Epithelial cell of esophagus (primary cell): ENCODE data around the gene AKR1C2.
"Not testable (repeated sequence)": the region's sequence is repeated elsewhere in the genome, so short reads cannot be mapped to it uniquely, and the experiment has no call there.

Experiments
- DNase-seq: peaks from one replicate; pipeline ENCODE4 v3.0.0; 2010; ENCODE audit warnings: low read depth
- H3K4me3 ChIP-seq: 2 replicates; pipeline ENCODE4 v1.5.1; 2011; ENCODE audit warnings: mild to moderate bottlenecking, low read length, control low read depth
- TF ChIP-seq, protein P1 (sequence below): IDR thresholded peaks from 2 replicates; pipeline ENCODE4 v1.5.1; 2011; ENCODE audit warnings: low read depth, mild to moderate bottlenecking, low read length, control low read depth, inconsistent platforms; ENCODE audit not compliant: insufficient read depth; ENCODE audit errors: missing control alignments

AKR1C2 gene

DNA sequence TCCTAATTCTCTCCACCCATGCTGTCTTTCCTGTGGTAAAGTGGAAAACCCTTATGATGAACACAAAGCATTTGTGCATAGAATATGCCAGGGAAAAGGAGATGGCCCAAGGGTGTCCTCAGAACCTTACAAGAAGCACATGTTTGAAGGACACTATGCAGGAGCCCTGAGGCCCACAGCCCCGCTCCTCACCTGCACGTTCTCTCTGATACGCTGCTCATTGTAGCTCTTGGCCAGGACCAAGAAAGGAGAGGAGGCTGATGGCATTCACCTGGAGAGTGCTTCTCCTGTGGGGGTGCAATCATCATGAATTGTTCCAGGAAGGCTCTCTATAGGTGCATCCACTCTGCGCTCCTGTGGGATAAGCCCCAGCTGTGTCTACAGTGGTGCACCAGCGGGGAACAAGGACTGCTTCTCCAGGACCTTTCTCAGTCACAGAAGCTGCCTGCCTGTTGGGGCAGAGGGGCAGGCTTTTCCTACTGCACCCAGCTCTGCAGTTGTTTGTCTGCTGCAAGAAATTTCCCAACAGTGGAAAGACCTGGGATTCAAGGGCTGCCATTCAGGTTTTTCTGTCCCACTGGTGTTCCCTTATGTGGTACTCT lies 19.9 kb downstream of the AKR1C2 start:
- TF ChIP-seq, protein P1, sequence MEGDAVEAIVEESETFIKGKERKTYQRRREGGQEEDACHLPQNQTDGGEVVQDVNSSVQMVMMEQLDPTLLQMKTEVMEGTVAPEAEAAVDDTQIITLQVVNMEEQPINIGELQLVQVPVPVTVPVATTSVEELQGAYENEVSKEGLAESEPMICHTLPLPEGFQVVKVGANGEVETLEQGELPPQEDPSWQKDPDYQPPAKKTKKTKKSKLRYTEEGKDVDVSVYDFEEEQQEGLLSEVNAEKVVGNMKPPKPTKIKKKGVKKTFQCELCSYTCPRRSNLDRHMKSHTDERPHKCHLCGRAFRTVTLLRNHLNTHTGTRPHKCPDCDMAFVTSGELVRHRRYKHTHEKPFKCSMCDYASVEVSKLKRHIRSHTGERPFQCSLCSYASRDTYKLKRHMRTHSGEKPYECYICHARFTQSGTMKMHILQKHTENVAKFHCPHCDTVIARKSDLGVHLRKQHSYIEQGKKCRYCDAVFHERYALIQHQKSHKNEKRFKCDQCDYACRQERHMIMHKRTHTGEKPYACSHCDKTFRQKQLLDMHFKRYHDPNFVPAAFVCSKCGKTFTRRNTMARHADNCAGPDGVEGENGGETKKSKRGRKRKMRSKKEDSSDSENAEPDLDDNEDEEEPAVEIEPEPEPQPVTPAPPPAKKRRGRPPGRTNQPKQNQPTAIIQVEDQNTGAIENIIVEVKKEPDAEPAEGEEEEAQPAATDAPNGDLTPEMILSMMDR, result no peak
- DNase-seq, result peak; percentile 17
- H3K4me3 ChIP-seq, result no peak overlapping the region

- H3K4me3 ChIP-seq, result no peak overlapping the region
- TF ChIP-seq, protein P1, result no peak
- peak; percentile 57 for DNase-seq
Measured at GRCh38 chr10:4982764-4983226, 20.9 kb downstream of the AKR1C2 start.

- peak; percentile 74 for DNase-seq
- TF ChIP-seq, protein P1, result peak; percentile 55
- no peak overlapping the region for H3K4me3 ChIP-seq
Measured at GRCh38 chr10:4981722-4982471, 21.8 kb downstream of the AKR1C2 start.

DNA sequence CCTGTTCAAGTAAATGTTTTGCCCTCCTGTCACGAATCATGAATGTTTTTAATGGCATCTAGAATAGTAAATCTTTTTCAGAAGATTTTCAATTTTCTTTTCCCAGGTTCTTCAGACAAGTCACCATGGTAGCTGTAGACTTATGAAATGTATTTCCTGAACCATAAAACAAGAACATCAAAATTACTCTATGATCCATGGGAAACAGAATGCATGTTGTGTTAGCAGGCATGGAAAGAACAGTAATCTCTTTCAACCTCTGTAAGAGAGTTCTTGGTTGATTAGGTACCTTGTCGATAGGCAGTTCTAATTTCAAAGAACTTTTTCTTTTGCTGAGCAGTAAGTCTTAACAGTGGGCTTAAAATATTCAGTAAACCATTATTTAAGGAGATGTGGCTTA lies 22.9 kb downstream of the AKR1C2 start:
- TF ChIP-seq, protein P1, result no peak
- no peak overlapping the region for H3K4me3 ChIP-seq
- DNase-seq, result no peak

DNA sequence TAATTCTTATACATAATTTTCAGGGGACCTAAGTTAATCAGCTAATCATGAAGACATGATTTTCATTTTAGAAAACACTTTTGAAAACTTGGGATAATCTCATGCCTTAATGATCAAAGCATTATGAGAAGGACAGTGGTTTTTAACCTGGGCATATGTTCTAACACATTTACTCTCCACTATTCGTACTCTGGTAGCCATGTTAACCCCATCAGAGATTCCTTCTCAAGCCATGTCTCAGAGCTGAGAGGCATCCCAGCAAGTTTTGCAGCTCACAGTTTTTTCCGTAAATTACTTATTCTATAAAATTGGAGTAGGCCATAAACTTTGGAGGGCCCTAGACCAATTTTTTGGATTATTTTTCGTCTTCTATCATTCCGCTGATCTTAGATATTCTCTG lies 24.8 kb downstream of the AKR1C2 start:
- no peak overlapping the region for H3K4me3 ChIP-seq
- no peak for DNase-seq

DNA sequence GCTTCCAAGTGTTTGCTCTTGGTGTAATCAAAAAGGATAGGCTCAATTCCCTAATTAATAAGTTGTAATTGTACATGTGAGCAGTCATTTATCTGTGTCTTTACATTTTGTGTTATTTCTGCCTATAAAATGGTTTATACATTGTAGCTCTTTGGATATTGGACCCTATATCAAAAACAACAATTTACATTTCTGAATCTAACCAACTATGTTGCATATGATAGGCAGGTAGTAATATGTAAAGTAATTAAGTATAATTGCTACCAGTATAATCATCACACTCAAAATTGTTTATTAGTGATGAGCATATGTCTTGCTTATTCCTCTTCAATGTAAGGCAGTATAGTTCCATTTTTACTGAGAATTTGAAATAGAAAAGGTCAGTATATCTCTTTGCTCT lies 26.6 kb downstream of the AKR1C2 start:
- no peak overlapping the region for H3K4me3 ChIP-seq
- TF ChIP-seq, protein P1, result no peak
- DNase-seq, result no peak

More for the DNA sequence above, 24.8 kb downstream of the AKR1C2 start:
- TF ChIP-seq, protein P1, result no peak

DNA sequence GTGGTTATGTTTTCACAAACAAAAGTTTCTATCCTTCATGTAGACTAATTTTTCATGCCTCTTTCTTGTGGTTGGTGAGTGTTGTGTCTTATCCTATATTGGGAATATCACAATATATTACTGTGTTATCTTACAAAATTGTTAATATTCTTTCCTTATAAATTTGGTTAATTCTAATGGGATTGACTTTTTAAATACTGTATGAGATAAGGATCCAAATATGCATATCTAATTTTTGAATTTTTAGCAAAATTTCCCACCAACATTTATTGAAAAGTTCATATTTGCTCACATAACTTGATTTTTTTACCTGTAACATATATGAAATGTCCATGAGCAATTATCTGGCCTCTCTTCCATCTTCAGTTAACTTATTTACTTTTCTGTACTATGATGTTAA lies 29.3 kb downstream of the AKR1C2 start:
- H3K4me3 ChIP-seq, DNase-seq: not testable (repeated sequence)

GRCh38 chr10:4973294-4973693 lies 30.4 kb downstream of the AKR1C2 start:
- not testable (repeated sequence) for H3K4me3 ChIP-seq, DNase-seq

- not testable (repeated sequence) for DNase-seq, H3K4me3 ChIP-seq
Measured at GRCh38 chr10:4972369-4973142, 31.1 kb downstream of the AKR1C2 start.

DNA sequence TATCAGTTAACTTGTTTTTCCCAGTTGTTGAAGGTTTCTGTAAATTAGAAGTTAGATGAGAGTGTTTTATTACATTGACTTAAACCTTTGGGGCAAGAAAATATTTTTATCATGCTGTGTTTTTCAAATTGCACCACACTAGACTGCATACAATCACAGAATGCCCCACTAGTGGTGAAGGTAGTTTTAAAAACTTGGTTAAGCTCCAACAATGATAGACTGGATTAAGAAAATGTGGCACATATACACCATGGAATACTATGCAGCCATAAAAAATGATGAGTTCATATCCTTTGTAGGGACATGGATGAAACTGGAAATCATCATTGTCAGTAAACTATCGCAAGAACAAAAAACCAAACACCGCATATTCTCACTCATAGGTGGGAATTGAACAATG lies 33.3 kb downstream of the AKR1C2 start:
- not testable (repeated sequence) for DNase-seq, H3K4me3 ChIP-seq

DNA sequence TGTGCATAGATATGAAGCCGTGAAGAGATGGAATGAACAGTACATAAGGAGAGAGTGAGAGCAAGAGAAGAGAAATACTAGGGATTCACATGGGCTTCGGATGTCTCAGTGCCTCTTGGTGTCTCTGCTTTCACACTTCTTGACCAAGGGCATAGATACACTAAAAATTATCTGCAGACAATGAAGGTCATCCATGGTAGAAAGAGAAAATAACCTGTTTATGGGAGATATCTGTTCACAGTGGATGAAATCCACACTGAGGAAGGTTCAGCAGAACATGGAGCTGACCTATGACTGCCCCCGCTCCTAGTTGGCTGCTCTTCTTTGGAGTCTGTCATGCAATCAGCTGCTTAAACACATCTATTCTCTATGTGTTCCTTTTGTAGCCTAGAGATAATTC lies 34.4 kb downstream of the AKR1C2 start:
- H3K4me3 ChIP-seq, DNase-seq: not testable (repeated sequence)
